ENCODE data around the gene NRG3.

DNA sequence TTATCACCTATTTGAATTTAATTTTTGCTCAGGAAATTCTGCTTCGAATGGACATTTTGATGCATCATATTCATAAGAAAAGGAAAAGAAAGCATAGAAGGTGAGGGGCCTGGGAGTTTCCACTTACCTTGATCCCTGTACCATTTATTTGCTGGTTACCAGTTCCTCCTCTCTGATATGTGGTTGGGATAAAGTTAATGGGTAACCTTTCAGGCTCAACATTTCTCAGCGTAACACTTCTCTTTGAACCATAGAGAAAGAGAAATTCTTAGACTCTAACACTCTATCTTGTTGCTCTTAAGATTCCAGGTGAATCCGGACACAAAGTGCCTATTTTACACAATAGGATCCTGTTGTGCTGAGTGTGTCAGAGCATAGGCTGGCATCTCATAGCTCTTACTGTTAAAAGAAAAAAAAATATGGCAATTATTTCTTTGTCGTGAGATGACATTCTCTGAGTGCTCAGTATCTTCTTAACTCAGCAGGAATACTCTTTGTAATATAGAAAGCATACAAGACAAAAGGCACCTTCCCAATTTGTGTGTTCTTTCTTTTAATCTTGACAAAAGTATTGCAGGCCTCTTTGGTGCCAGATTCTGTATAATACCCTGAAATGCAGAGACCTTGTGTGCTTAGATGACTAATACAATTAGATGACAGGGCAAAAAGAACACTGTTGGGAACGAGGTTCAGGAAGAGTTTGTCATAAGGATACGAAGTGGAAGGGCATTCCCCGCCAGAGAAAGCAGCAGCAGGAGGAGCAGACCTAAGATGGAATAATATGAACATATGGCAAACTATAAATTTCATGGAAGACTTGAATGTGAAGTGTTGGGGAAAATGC is 689.6 kb downstream of the NRG3 start:
- TF ChIP-seq POLR2A (IDR thresholded peaks at IDR 0.05; ENCODE audit: low read depth, low read length) (no peak), POLR2AphosphoS5 (IDR thresholded peaks at IDR 0.05; ENCODE audit: low read depth, low read length) (no peak)

Measured in GM12892 (cell line).